Measurements from ENCODE around the gene SLC22A1.
"Not testable (repeated sequence)": the region's sequence is repeated elsewhere in the genome, so short reads cannot be mapped to it uniquely, and the experiment has no call there.

SLC22A1 gene

GRCh38 chr6:160121981-160122380 is 366 bp downstream of the SLC22A1 start:
- Histone ChIP-seq H3K36me3 (replicated peaks) (no peaks in the 10 kb centered on the region), H3K4me3 (no peak overlapping the region), H3K27me3 (ENCODE audit: low read depth) (no peaks in the 10 kb centered on the region), H3K9me3 (peaks cover 6% of the 10 kb centered on the region; the same call in 1 of the 2 replicates), H3K4me1 (no peaks in the 10 kb centered on the region)
- DNase-seq (ENCODE audit: low spot score in 2 of 2): no peak
- in situ Hi-C loops (cut with MboI; ENCODE audit: low sequenced_read_pairs): no loop called here

DNA sequence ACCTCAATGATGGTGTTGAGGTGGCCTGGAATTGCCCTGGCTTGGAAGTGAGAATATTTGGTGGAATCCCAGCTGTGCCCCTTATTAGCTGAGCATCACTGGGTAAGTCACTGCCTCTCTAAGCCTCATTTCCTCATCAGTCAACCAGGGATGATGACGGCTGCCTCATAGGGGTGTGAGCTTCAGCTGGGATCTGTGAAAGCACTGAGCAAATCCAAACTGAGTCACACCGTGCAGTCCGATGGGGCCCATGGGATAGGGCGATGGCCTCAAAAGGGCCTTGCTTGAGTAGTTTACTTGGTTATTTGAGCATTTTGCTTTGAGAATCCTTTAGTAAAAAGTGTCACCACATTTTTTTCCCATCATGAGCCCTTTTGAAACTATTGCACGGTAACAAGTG is 1.1 kb downstream of the SLC22A1 start:
- Histone ChIP-seq H3K4me3 (no peak overlapping the region), H3K36me3 (replicated peaks) (no peaks in the 10 kb centered on the region), H3K4me1 (no peaks in the 10 kb centered on the region), H3K9me3 (peaks cover 6% of the 10 kb centered on the region; the same call in 1 of the 2 replicates), H3K27me3 (ENCODE audit: low read depth) (no peaks in the 10 kb centered on the region)
- in situ Hi-C loops (cut with MboI; ENCODE audit: low sequenced_read_pairs): no loop called here
- no peak for DNase-seq (ENCODE audit: low spot score in 2 of 2)

DNA sequence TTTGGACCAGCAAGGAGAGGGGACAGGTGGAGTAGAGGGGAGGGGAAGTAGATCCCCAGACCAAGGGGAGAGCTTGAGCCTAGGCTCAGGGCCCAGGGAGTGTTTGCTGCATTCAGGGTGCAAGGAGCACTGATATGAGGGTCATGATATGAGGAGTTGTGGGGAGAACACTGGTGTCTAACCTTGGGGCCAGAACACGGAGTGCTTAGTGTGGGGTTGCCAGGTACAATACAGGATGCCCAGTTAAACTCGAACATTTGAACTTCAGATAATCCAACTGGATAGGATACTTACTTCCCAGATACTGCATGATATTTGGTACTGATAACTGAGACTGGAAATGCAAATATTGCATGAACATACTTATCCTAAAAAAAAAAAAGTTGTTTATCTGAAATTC is 2.4 kb downstream of the SLC22A1 start:
- in situ Hi-C loops (cut with MboI; ENCODE audit: low sequenced_read_pairs): no loop called here
- no peak for DNase-seq (ENCODE audit: low spot score in 2 of 2)
- Histone ChIP-seq H3K4me3 (no peak overlapping the region), H3K27me3 (ENCODE audit: low read depth) (no peaks in the 10 kb centered on the region), H3K9me3 (no peaks in the 10 kb centered on the region), H3K36me3 (replicated peaks) (no peaks in the 10 kb centered on the region), H3K4me1 (no peaks in the 10 kb centered on the region)

DNA sequence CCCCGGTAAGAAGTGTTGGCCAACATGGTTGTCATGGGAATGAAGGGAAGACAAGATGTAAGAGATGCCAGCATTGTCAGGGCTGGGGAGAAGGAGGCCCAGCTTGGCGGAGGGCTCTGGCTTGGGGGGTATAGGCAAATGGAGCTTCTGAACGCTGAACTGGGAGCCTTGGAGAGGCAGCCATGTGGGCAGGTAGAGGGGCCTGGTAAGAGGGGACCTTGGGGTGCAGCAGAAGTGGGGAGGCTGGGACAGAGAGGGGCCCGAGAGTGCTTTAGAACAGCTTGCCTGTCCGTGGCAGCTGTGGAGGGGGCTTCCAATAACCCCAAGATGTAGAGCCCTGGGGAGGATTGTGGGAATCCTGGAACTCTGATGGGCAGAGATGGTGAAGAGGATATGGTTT is 3.0 kb downstream of the SLC22A1 start:
- in situ Hi-C loops (cut with MboI; ENCODE audit: low sequenced_read_pairs): no loop called here
- no peak for DNase-seq (ENCODE audit: low spot score in 2 of 2)
- no peak overlapping the region for H3K4me3 ChIP-seq
- no peaks in the 10 kb centered on the region for H3K9me3 ChIP-seq
- no peaks in the 10 kb centered on the region for H3K4me1 ChIP-seq
- no peaks in the 10 kb centered on the region for H3K27me3 ChIP-seq (ENCODE audit: low read depth)
- H3K36me3 ChIP-seq (replicated peaks): no peaks in the 10 kb centered on the region

DNA sequence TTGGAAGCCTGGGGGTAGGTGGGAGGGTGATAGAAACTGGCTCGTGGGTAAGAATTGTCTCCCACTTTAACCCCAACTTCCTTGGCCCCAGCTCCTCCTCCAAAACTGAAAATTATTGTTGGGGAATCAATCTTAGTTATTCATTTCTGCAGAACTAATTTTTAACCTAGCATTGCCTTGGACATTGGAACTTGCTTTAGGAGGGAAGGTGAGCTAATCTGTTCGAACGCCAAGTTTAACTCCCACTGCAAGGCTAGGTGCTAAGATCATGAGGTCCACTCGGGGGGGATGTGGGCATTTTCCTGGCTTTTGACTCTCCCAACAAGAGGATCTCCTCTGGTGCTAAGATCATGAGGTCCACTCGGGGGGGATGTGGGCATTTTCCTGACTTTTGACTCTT is 3.5 kb downstream of the SLC22A1 start:
- H3K9me3 ChIP-seq; DNase-seq (ENCODE audit: low spot score in 2 of 2); in situ Hi-C loops (cut with MboI; ENCODE audit: low sequenced_read_pairs); H3K4me1 ChIP-seq; H3K4me3 ChIP-seq; H3K36me3 ChIP-seq (replicated peaks); H3K27me3 ChIP-seq (ENCODE audit: low read depth): not testable (repeated sequence)

GRCh38 chr6:160127270-160128124 is 5.9 kb downstream of the SLC22A1 start:
- no peaks in the 10 kb centered on the region for H3K36me3 ChIP-seq (replicated peaks)
- H3K4me1 ChIP-seq: no peaks in the 10 kb centered on the region
- no peaks in the 10 kb centered on the region for H3K27me3 ChIP-seq (ENCODE audit: low read depth)
- no peak for DNase-seq (ENCODE audit: low spot score in 2 of 2)
- H3K4me3 ChIP-seq: no peak overlapping the region
- no peaks in the 10 kb centered on the region for H3K9me3 ChIP-seq
- in situ Hi-C loops (cut with MboI; ENCODE audit: low sequenced_read_pairs): no loop called here

DNA sequence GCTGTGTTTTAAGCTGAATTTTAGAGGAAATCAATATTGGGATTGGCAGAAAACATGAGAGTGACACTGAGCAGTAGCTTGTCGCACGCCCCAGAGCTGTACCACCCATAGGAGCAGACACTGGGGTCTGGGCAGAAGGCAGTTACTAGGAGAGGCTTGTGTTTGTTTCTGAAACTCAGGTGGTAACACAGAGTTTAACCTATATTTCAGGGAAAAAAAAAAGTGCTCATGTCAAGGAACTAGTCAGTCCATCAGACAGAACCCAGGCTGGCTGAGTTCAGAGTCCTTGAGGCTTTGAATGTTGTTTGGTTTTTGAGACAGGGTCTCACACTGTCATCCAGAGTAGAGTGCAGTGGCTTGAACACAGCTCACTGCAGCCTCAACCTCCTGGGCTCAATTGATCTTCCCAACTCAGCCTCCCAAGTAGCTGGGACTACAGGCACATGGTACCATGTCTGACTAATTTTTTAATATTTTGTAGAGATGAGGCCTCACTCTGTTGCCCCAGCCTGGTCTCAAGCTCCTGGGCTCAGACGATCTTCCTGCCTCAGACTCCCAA is 6.6 kb downstream of the SLC22A1 start:
- in situ Hi-C loops (cut with MboI; ENCODE audit: low sequenced_read_pairs): no loop called here
- DNase-seq (ENCODE audit: low spot score in 2 of 2): no peak

GRCh38 chr6:160128879-160129516 is 7.4 kb downstream of the SLC22A1 start:
- H3K27me3 ChIP-seq (ENCODE audit: low read depth): no peaks in the 10 kb centered on the region
- no peaks in the 10 kb centered on the region for H3K9me3 ChIP-seq
- in situ Hi-C loops (cut with MboI; ENCODE audit: low sequenced_read_pairs): no loop called here
- H3K4me1 ChIP-seq: no peaks in the 10 kb centered on the region
- no peaks in the 10 kb centered on the region for H3K36me3 ChIP-seq (replicated peaks)
- no peak overlapping the region for H3K4me3 ChIP-seq
- DNase-seq (ENCODE audit: low spot score in 2 of 2): no peak

More for the DNA sequence above, 6.6 kb downstream of the SLC22A1 start:
- H3K4me1 ChIP-seq: no peaks in the 10 kb centered on the region
- no peaks in the 10 kb centered on the region for H3K27me3 ChIP-seq (ENCODE audit: low read depth)
- no peaks in the 10 kb centered on the region for H3K36me3 ChIP-seq (replicated peaks)
- H3K4me3 ChIP-seq: no peak overlapping the region
- H3K9me3 ChIP-seq: no peaks in the 10 kb centered on the region

DNA sequence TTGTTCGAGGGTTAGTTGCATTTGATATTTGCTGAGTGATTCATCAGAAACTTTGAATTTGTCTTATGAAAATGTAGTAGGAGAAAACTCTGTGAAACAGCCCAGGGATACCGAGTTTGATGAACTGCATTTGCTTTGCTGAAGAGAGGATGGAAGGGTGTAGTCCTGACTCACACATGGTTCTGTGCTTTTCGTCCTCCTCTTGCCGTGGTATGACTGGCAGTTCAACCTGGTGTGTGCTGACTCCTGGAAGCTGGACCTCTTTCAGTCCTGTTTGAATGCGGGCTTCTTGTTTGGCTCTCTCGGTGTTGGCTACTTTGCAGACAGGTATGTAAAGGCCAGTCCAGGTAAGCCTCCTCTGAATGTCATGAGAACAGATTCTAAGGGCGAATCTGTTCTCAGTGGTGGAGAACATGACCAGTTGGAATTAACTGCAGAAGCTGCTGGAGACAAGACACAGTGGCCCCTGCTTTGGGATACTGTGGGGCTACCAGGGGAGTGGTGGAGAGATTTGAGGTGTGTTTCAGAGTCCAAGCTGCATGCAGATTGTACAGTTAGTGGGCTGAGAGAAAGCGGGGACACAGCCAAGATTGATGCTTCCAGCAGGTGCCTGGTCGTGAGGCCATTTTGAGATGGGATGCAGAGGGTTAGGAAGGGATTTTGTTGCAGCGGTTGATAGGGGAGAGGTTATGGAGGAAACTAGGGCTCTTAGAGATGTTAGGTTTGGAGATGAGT is 8.4 kb downstream of the SLC22A1 start:
- no peak for DNase-seq (ENCODE audit: low spot score in 2 of 2)
- Histone ChIP-seq H3K4me3 (no peak overlapping the region), H3K27me3 (ENCODE audit: low read depth) (no peaks in the 10 kb centered on the region), H3K36me3 (replicated peaks) (no peaks in the 10 kb centered on the region), H3K4me1 (no peaks in the 10 kb centered on the region), H3K9me3 (no peaks in the 10 kb centered on the region)
- in situ Hi-C loops (cut with MboI; ENCODE audit: low sequenced_read_pairs): no loop called here

DNA sequence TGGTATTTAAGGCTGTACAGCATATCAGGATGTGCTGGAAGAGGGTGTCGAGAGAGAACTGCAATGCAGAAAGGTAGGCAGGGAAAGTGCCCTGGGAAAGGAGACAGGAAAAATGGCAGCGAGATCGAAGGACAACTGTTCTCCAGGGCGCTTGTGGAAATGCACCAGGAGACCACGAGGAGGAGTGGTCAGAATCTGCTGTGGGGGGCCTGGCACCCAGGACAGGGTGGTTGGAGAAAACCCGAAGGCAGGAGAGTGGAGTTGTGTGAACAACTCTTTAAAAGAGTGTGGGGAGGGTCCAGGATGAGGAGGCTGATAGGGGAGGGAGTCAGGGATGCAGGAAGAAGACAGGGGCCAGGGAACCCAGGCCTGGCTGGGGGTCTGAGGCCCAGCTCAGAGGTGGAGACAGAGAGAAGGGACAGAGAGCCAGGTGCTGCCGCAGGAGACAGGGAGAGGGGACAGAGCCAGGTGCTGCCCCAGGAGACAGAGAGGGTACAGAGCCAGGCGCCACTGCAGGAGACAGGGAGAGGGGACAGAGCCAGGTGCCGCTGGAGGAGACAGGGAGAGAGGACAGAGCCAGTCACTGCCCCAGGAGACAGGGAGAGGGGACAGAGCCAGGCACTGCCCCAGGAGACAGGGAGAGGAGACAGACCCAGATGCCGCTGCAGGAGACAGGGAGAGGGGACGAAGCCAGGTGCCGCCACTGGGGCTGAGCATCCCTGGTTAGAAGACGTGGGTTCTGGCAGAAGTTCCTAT is 9.3 kb downstream of the SLC22A1 start:
- Histone ChIP-seq H3K36me3 (replicated peaks) (no peaks in the 10 kb centered on the region), H3K4me3 (no peak overlapping the region), H3K4me1 (no peaks in the 10 kb centered on the region), H3K9me3 (no peaks in the 10 kb centered on the region), H3K27me3 (ENCODE audit: low read depth) (no peaks in the 10 kb centered on the region)
- no peak for DNase-seq (ENCODE audit: low spot score in 2 of 2)
- in situ Hi-C loops (cut with MboI; ENCODE audit: low sequenced_read_pairs): no loop called here

- H3K27me3 ChIP-seq (ENCODE audit: low read depth): no peaks in the 10 kb centered on the region
- DNase-seq (ENCODE audit: low spot score in 2 of 2): no peak
- no peaks in the 10 kb centered on the region for H3K9me3 ChIP-seq
- no peaks in the 10 kb centered on the region for H3K4me1 ChIP-seq
- in situ Hi-C loops (cut with MboI; ENCODE audit: low sequenced_read_pairs): no loop called here
- no peaks in the 10 kb centered on the region for H3K36me3 ChIP-seq (replicated peaks)
- H3K4me3 ChIP-seq: no peak overlapping the region
Measured at GRCh38 chr6:160131636-160132296, 10.2 kb downstream of the SLC22A1 start.

DNA sequence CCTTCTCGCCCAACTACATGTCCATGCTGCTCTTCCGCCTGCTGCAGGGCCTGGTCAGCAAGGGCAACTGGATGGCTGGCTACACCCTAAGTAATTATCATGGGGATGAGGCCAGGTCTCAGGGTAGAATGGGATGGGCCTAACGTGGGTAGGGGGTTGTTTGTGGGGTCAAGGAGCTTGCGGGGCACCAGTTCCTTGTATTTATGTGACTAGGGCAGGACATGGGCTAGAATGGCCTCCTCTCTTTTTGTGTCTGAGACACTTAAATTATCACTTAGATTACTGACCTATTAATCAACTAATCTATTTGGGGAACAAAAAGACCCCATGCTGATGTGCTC is 10.7 kb downstream of the SLC22A1 start:
- in situ Hi-C loops (cut with MboI; ENCODE audit: low sequenced_read_pairs): no loop called here
- H3K4me1 ChIP-seq: no peaks in the 10 kb centered on the region
- no peaks in the 10 kb centered on the region for H3K36me3 ChIP-seq (replicated peaks)
- H3K9me3 ChIP-seq: no peaks in the 10 kb centered on the region
- H3K27me3 ChIP-seq (ENCODE audit: low read depth): no peaks in the 10 kb centered on the region
- H3K4me3 ChIP-seq: no peak overlapping the region
- DNase-seq (ENCODE audit: low spot score in 2 of 2): no peak

- Histone ChIP-seq H3K4me1 (no peaks in the 10 kb centered on the region), H3K36me3 (replicated peaks) (no peaks in the 10 kb centered on the region), H3K27me3 (ENCODE audit: low read depth) (no peaks in the 10 kb centered on the region), H3K9me3 (no peaks in the 10 kb centered on the region), H3K4me3 (no peak overlapping the region)
- no peak for DNase-seq (ENCODE audit: low spot score in 2 of 2)
- in situ Hi-C loops (cut with MboI; ENCODE audit: low sequenced_read_pairs): no loop called here
Measured at GRCh38 chr6:160132776-160133338, 11.2 kb downstream of the SLC22A1 start.

Data from HAP-1 (cell line).